Osteoblast (primary cell): Measurements from ENCODE around the gene GORAB. TPM values are rescaled to one million over a fixed set of nuclear protein-coding genes. Genes with fewer than 3 reads are reported as not detected.

Experiments used
- DNase-seq: peaks from one replicate; pipeline ENCODE4 v3.0.0; 2011; ENCODE audit warnings: low spot score, mixed read lengths; ENCODE audit not compliant: insufficient read length; ENCODE audit errors: missing footprints
- H2AFZ ChIP-seq: 2 replicates; pipeline ENCODE4 v1.6.0; 2011; ENCODE audit warnings: mild to moderate bottlenecking, low read length
- H3K27ac ChIP-seq: 2 replicates; pipeline ENCODE4 v1.5.1; 2011; ENCODE audit warnings: mild to moderate bottlenecking, low read depth, low read length, moderate library complexity
- H3K27me3 ChIP-seq: 2 replicates; pipeline ENCODE4 v1.6.0; 2012; ENCODE audit warnings: mild to moderate bottlenecking, control low read depth, inconsistent platforms, low read length, moderate library complexity; ENCODE audit not compliant: insufficient read depth
- H3K36me3 ChIP-seq: 2 replicates; pipeline ENCODE4 v1.5.1; 2011; ENCODE audit warnings: mild to moderate bottlenecking, low read length, control low read depth, moderate library complexity; ENCODE audit not compliant: insufficient read depth
- H3K4me1 ChIP-seq: 2 replicates; pipeline ENCODE4 v1.5.1; 2011; ENCODE audit warnings: mild to moderate bottlenecking, low read length, control low read depth, moderate library complexity; ENCODE audit not compliant: insufficient read depth
- H3K4me2 ChIP-seq: 2 replicates; pipeline ENCODE4 v1.6.0; 2011; ENCODE audit warnings: mild to moderate bottlenecking, low read length; ENCODE audit not compliant: insufficient read depth
- H3K4me3 ChIP-seq: fragments of 200-600 bp; sonication (generic); 3 replicates; pipeline ENCODE4 v1.5.1; 2012; ENCODE audit warnings: mild to moderate bottlenecking, low read length, inconsistent platforms; ENCODE audit not compliant: insufficient read depth
- H3K79me2 ChIP-seq: 2 replicates; pipeline ENCODE4 v1.6.0; 2012; ENCODE audit warnings: mild to moderate bottlenecking, low read length, control low read depth, inconsistent platforms; ENCODE audit not compliant: insufficient read depth
- H3K9me3 ChIP-seq: 2 replicates; pipeline ENCODE4 v1.5.1; 2011; ENCODE audit warnings: low read depth, low read length, control low read depth
- H4K20me1 ChIP-seq: 2 replicates; pipeline ENCODE4 v1.6.0; 2012; ENCODE audit warnings: mild to moderate bottlenecking, low read length, control low read depth; ENCODE audit not compliant: insufficient read depth
- total RNA-seq: library from RNA; depleted of rRNA; stranded (reverse); fragments of >200 nt; gene quantifications from 2 replicates; pipeline ENCODE4 v1.2.3, GENCODE V29; 2012
- TF ChIP-seq, protein P1 (sequence below): IDR thresholded peaks from 2 replicates; pipeline ENCODE4 v1.5.1; 2011; ENCODE audit warnings: mild to moderate bottlenecking, low read depth, low read length, moderate library complexity; ENCODE audit errors: extremely low read depth

Gene GORAB
- total RNA-seq, 1 donor: 16.3 TPM

DNA sequence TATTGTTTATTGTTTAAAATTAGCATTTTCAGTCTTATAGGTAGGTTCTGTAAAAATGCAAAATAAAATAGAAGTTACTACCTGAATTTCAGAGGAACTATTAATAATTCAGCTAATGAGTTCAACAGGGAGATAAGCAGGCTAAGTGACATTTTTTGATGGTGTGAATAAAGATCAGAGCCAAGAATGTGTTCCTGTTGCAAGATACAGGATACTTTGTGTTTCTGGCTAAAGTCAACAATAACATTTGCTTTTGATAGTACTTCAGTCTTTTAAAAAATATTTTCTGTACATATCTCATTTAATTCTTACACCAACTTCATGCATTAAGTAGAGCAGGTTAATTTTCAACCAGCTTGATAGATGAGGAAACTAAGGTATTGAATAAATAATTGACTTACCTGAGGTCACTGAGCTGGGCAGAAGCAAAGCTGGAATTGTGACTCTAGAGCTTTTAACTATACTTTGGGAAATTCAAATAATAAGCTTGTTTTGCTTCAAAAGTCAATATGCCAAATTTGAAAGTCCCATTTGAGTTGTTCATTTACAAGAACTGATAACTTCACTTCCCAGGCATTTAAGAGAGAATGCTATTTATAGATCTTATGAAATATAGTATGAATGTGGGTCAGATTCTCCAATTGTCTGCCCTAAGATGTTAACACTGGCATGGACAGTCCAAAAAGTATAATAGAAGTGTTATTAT is 6.0 kb downstream of the GORAB start:
- Histone ChIP-seq H3K27me3 (no peaks in the 10 kb centered on the region), H3K4me2 (peak overlapping the region; percentile 58), H4K20me1 (no peaks in the 10 kb centered on the region), H2AFZ (no peak overlapping the region), H3K4me3 (no peak overlapping the region), H3K79me2 (peaks cover 68% of the 10 kb centered on the region), H3K4me1 (peaks cover 36% of the 10 kb centered on the region), H3K27ac (peak overlapping the region; percentile 90), H3K9me3 (no peaks in the 10 kb centered on the region), H3K36me3 (peaks cover 32% of the 10 kb centered on the region)
- TF ChIP-seq, protein P1, sequence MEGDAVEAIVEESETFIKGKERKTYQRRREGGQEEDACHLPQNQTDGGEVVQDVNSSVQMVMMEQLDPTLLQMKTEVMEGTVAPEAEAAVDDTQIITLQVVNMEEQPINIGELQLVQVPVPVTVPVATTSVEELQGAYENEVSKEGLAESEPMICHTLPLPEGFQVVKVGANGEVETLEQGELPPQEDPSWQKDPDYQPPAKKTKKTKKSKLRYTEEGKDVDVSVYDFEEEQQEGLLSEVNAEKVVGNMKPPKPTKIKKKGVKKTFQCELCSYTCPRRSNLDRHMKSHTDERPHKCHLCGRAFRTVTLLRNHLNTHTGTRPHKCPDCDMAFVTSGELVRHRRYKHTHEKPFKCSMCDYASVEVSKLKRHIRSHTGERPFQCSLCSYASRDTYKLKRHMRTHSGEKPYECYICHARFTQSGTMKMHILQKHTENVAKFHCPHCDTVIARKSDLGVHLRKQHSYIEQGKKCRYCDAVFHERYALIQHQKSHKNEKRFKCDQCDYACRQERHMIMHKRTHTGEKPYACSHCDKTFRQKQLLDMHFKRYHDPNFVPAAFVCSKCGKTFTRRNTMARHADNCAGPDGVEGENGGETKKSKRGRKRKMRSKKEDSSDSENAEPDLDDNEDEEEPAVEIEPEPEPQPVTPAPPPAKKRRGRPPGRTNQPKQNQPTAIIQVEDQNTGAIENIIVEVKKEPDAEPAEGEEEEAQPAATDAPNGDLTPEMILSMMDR: no peak
- DNase-seq: peak; percentile 32

DNA sequence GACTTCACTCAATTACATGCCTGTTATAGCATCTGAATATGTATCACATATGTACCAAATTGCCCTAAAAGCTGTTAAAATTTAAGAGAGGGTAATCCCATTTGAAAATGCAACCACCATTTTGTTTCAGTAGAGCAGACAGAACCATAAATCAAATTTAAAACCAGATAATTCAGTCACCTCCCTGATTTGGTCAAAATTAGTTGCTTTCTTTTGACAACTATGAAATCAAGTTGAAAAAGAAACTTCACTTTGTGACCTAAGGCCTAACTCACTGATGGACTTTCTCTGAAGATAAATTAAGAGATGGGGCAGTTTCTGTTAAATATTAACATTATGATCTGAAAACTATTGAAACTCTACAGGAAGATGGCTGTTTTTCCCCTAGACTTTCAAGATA is 6.7 kb downstream of the GORAB start:
- no peak for DNase-seq
- Histone ChIP-seq H3K9me3 (no peaks in the 10 kb centered on the region), H3K4me2 (peak overlapping the region; percentile 58), H4K20me1 (no peaks in the 10 kb centered on the region), H3K4me3 (no peak overlapping the region), H3K79me2 (peaks cover 63% of the 10 kb centered on the region), H3K27ac (peak overlapping the region; percentile 90), H2AFZ (no peak overlapping the region), H3K27me3 (no peaks in the 10 kb centered on the region), H3K36me3 (peaks cover 35% of the 10 kb centered on the region), H3K4me1 (peaks cover 28% of the 10 kb centered on the region)
- TF ChIP-seq, protein P1: no peak

DNA sequence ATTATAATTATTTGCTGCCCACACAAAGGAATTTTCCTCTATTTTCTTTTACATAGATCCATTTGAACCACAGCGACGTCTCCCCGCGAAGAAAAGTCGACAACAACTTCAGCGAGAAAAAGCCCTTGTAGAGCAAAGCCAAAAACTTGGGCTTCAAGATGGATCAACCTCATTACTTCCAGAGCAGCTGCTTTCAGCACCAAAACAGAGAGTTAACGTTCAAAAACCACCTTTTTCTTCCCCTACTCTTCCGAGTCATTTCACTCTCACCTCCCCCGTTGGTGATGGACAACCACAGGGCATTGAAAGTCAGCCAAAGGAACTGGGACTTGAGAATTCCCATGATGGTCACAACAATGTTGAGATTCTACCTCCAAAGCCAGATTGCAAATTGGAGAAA is 7.2 kb downstream of the GORAB start:
- Histone ChIP-seq H3K4me3 (no peak overlapping the region), H3K36me3 (peaks cover 35% of the 10 kb centered on the region), H3K4me1 (peaks cover 24% of the 10 kb centered on the region), H2AFZ (no peak overlapping the region), H3K79me2 (peaks cover 58% of the 10 kb centered on the region), H3K27me3 (no peaks in the 10 kb centered on the region), H3K27ac (peak overlapping the region; percentile 90), H4K20me1 (no peaks in the 10 kb centered on the region), H3K4me2 (no peak overlapping the region), H3K9me3 (no peaks in the 10 kb centered on the region)
- TF ChIP-seq, protein P1: no peak
- no peak for DNase-seq

DNA sequence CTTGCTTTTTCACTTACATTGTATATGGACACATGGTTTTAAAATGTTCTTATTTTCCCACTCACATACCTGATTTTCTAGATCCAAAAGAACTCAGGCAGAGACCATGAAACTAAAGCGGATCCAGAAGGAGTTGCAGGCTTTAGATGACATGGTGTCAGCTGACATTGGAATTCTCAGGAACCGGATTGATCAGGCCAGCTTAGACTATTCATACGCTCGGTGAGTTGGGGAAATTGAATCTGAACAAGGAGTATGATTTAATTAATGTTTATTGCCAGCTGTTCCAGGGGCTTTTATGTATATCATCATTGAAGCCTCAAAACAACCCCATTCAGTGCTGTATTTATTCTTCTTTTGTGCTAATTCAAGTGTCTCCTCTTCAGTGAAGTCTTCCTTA is 12.7 kb downstream of the GORAB start:
- Histone ChIP-seq H3K36me3 (peaks cover 71% of the 10 kb centered on the region), H3K27ac (peak overlapping the region; percentile 78), H3K4me1 (peaks cover 12% of the 10 kb centered on the region), H3K27me3 (no peaks in the 10 kb centered on the region), H3K79me2 (peaks cover 16% of the 10 kb centered on the region), H2AFZ (no peak overlapping the region), H3K9me3 (no peaks in the 10 kb centered on the region), H3K4me2 (no peak overlapping the region), H3K4me3 (no peak overlapping the region), H4K20me1 (no peaks in the 10 kb centered on the region)
- DNase-seq: no peak
- TF ChIP-seq, protein P1: no peak
